DMS53 (cell line): ENCODE data around the gene HSPBAP1.

Experiments used
- DNase-seq: peaks from one replicate; lab custom pipeline; 2025; lab: John Stamatoyannopoulos, UW

The HSPBAP1 gene

GRCh38 chr3:122793568-122794416 lies at the start of gene HSPBAP1:
Gene HSPBAP1 (minus strand): TSS chr3:122793831. CDS start chr3:122793680, 151 bp downstream.
- no peak for DNase-seq

GRCh38 chr3:122835590-122835989 lies 42.0 kb upstream of the HSPBAP1 start:
- no peak for DNase-seq

GRCh38 chr3:122828281-122828680 lies 34.6 kb upstream of the HSPBAP1 start:
- no peak for DNase-seq

- DNase-seq = no peak
Observed at GRCh38 chr3:122826278-122826677, 32.6 kb upstream of the HSPBAP1 start.

- DNase-seq = no peak
Observed at GRCh38 chr3:122825460-122825859, 31.8 kb upstream of the HSPBAP1 start.

GRCh38 chr3:122824465-122825381 lies 31.1 kb upstream of the HSPBAP1 start:
- DNase-seq = peak; percentile 26

GRCh38 chr3:122816587-122816986 lies 23.0 kb upstream of the HSPBAP1 start:
- DNase-seq = no peak

GRCh38 chr3:122810734-122811133 lies 17.1 kb upstream of the HSPBAP1 start:
- peak; percentile 72 for DNase-seq

- DNase-seq = no peak
Observed at GRCh38 chr3:122803977-122804376, 10.3 kb upstream of the HSPBAP1 start.

GRCh38 chr3:122802323-122802722 lies 8.7 kb upstream of the HSPBAP1 start:
- DNase-seq = no peak

- no peak for DNase-seq
Observed at GRCh38 chr3:122800706-122801237, 7.1 kb upstream of the HSPBAP1 start.

- no peak for DNase-seq
Observed at GRCh38 chr3:122800031-122800430, 6.4 kb upstream of the HSPBAP1 start.

- DNase-seq = peak; percentile 36
Observed at GRCh38 chr3:122799322-122799721, 5.7 kb upstream of the HSPBAP1 start.

- DNase-seq = no peak
Observed at GRCh38 chr3:122797291-122797690, 3.7 kb upstream of the HSPBAP1 start.

- DNase-seq = no peak
Observed at GRCh38 chr3:122795674-122796195, 2.1 kb upstream of the HSPBAP1 start.

- DNase-seq = no peak
Observed at GRCh38 chr3:122794779-122795673, 1.4 kb upstream of the HSPBAP1 start, which contains the start of gene SLC49A4. Gene SLC49A4 (plus strand): TSS chr3:122795069. CDS start chr3:122795193, 124 bp downstream.

GRCh38 chr3:122794483-122794778 lies 800 bp upstream of the HSPBAP1 start:
- DNase-seq = no peak

- DNase-seq = no peak
Observed at GRCh38 chr3:122789585-122790273, 3.9 kb downstream of the HSPBAP1 start.

GRCh38 chr3:122787872-122788271 lies 5.8 kb downstream of the HSPBAP1 start:
- no peak for DNase-seq

- DNase-seq = no peak
Observed at GRCh38 chr3:122786066-122786465, 7.6 kb downstream of the HSPBAP1 start.

GRCh38 chr3:122785231-122785630 lies 8.4 kb downstream of the HSPBAP1 start:
- no peak for DNase-seq
